ENCODE measurements around the gene TEAD3.

The TEAD3 gene

DNA sequence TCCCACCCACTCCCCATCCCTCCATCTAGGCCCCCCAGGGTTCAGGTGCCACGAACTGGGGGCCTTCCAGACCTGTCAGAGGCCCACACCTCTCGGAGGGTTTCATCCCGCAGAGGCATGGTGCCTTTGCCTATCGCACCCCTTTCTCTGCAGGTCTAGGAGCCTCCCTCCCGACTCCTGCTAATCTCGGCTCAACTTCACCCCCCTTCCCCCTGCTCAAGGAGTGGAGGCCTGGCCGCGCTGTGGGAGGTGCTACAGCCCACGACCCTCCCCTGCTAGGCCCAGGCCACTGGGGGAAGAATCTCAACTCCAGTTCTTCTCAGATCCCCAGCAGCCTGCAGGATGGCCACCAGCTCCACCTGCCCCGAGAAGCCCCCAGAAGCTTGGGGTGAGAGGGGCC, 15.9 kb upstream of the TEAD3 start, which contains the start of gene TULP1:
TSS of gene TULP1 (minus strand) at position 157 of the 400 bp plus-strand sequence. CDS start at position 119, 38 bp downstream.
- no peak for DNase-seq (ENCODE audit: low read depth in 2 of 2, low spot score in 1 of 2)

- DNase-seq (ENCODE audit: low read depth in 2 of 2, low spot score in 1 of 2): no peak
Observed at GRCh38 chr6:35512006-35512405, 15.1 kb upstream of the TEAD3 start.

DNA sequence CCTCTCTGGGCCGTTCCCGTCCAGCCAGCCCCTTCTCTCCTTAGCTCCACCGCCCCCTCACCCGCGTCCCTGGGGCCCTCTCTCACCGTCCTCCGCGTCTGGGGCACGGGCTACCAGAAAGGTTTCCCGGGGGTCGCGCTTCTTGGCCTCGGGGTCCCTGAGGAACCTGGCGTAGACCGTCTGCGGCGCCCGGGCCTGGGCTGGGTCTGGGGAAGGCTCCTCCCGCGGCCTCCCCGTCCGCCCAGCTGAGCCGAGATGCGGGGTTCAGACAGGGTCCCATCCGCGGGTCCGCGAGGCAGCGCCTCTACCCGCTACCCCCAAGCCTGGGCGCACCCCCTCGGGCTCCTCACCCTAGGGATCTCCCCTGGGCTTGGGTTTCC, 14.7 kb upstream of the TEAD3 start:
- DNase-seq (ENCODE audit: low read depth in 2 of 2, low spot score in 1 of 2): no peak

DNA sequence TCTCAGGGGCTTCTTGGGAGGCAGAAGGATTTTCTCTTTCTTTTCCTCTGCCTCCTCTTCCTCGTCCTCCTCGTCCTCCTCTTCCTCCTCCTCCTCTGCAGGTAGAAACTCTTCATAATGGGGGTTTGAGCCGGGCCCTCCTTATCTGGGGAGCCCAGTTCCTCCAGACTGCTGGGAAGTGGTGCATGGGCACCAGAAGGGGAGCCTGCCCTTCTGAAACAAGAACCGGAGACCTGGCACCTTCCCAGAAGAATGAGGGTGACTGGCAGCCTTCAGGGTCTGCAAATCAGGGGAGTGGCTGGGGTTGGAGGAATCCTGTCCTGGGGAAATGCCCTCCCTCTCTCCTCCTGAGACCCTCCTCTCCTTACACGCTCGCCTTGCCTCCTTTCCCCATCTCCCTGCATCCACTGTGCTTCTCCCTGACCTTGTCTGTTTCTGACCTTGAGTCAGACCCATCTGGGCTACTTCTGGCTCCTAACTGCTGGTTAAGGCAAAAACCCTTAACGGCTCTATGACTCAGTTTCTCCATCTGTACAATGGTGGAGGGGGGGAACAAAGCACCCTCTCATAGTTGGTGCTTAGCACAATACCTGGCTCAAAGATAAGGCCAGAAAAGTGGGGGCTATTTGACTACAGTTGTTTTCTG, 14.2 kb upstream of the TEAD3 start:
- no peak for DNase-seq (ENCODE audit: low read depth in 2 of 2, low spot score in 1 of 2)

GRCh38 chr6:35508542-35508941, 11.7 kb upstream of the TEAD3 start:
- DNase-seq (ENCODE audit: low read depth in 2 of 2, low spot score in 1 of 2): no peak

GRCh38 chr6:35508027-35508426, 11.1 kb upstream of the TEAD3 start:
- DNase-seq (ENCODE audit: low read depth in 2 of 2, low spot score in 1 of 2): no peak

- DNase-seq (ENCODE audit: low read depth in 2 of 2, low spot score in 1 of 2): no peak
Observed at GRCh38 chr6:35507221-35507620, 10.3 kb upstream of the TEAD3 start.

GRCh38 chr6:35506536-35506935, 9.7 kb upstream of the TEAD3 start:
- no peak for DNase-seq (ENCODE audit: low read depth in 2 of 2, low spot score in 1 of 2)

DNA sequence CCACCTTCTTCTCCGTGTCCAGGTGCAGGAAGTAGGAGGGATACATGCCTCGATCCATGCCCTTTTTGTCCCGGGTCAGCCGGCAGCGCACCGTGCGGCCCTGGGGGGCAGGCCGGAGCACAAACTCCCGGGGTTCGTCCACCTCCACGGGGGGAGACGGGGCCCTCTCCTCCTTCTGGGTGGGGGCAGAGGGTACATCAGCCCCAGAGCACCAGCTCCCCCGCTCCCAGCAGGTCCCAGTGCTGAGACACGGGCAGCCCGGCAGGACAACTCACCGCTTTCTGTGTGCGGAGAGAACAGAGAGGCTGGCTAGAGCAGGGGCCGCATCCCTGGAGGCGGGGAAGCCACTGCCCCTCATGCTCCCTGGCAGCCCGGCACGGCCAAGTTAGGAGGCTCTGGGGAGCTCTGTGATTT, 9.1 kb upstream of the TEAD3 start:
- no peak for DNase-seq (ENCODE audit: low read depth in 2 of 2, low spot score in 1 of 2)

GRCh38 chr6:35503534-35503933, 6.7 kb upstream of the TEAD3 start:
- DNase-seq (ENCODE audit: low read depth in 2 of 2, low spot score in 1 of 2): no peak

DNA sequence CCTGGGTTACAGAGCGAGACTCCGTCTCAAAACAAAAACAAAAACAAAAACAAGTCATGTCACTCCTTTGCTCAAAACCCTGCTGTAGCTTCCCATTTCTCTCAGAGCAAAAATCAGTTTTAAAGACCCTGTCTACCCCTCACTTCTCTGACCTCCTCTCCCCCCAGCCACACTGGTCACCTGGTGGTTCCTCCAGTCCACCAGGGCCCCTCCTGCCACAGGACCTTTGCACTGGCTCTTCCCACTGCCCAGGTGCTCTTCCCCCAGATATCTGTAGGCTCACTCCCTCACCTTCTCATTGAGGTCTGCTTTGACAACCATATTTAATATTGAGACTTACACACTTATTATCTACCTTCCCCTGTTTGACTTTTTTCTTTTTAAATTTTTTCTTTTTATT, 4.9 kb upstream of the TEAD3 start:
- no peak for DNase-seq (ENCODE audit: low read depth in 2 of 2, low spot score in 1 of 2)

- no peak for DNase-seq (ENCODE audit: low read depth in 2 of 2, low spot score in 1 of 2)
Observed at GRCh38 chr6:35500782-35501181, 3.9 kb upstream of the TEAD3 start.

GRCh38 chr6:35499372-35499771, 2.5 kb upstream of the TEAD3 start:
- DNase-seq (ENCODE audit: low read depth in 2 of 2, low spot score in 1 of 2): no peak

DNA sequence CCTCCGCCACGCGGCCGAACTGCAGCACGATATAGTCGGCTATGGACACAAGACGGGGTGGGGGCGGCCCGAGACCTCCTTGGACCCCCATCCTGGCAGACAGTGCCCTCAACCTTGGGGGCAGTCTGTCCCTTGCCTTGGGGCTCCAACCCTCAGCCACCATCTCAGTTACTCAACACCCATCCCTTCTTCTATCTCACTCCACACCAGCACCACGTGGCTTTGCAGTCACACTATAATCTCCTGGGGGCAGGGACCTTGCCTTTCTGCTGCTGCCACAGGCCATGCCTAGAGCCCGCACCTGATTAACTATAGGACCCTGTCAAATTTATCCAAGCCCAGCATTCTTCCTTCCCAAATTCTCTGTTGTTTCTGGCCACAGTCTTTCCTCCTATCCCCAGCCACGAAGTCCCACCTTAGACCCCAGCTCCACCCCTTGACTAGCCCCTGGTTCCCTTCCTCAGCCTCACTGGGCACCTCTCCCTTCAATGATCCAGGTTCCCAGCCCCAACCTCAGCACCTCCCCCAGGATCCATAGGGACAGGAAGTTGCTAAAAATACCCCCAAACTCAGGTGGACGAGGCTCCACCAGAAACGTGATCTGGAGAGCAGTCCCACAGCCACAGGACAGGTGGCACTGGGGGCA, 1.7 kb upstream of the TEAD3 start:
- DNase-seq (ENCODE audit: low read depth in 2 of 2, low spot score in 1 of 2): no peak

GRCh38 chr6:35497571-35498421, 917 bp upstream of the TEAD3 start:
- no peak for DNase-seq (ENCODE audit: low read depth in 2 of 2, low spot score in 1 of 2)

- DNase-seq (ENCODE audit: low read depth in 2 of 2, low spot score in 1 of 2): no peak
Observed at GRCh38 chr6:35496036-35496840, 641 bp downstream of the TEAD3 start.

DNA sequence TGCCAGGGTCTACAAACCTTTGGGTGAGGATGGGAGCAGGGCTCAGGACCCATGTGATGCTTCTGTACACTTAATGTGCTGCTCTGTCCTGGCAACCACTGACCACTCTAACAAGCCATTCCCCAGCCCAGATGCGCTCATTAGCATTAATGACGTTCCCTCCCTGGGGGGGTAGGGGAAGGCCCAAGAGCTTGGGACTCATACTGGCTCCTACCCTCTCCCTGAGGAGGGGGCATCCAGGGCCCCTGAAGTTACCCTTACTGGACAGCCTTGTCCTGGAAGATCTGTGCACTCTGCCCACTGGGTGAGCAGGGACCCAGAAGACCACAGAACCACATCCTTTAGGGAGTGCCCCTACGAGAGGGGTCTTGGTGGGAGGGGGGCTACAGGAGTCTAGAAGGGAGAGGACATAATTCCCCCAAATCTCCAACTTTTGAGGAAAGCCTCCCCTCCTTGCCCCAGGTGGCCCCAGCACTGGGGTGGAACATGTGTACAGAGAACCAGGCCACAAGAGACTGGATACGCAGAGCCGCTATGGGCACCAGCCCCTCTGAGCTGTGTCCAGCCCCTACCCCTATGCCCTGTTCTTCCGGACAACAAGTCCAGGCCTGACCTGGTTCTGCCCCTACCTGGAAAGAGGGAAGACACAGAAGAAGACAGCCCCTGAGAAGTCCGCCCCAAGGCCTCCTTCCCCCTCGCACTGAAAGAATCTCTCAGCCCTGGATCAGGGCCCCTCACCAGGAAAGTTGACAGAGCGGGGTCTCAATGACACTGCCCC, 1.4 kb downstream of the TEAD3 start:
- no peak for DNase-seq (ENCODE audit: low read depth in 2 of 2, low spot score in 1 of 2)

DNA sequence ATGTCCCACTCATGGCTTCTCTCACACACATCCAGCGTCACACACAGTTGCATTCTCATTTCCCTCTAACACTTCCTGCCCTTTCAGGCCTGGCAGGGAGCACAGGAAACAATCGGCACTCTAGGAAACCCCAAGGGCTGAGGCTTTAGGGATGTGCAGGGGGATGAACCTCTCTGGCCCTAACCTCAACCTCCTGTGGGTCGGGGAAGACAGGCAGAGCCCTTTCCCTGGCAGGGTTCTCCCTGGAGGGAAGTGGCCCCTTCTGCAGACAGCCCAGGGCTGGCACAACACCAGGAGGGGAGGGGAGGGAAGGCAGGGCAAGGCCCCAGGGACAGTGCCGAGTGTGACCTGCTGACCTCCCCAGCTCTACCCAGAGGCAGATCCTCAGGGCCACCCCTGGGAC, 2.7 kb downstream of the TEAD3 start:
- no peak for DNase-seq (ENCODE audit: low read depth in 2 of 2, low spot score in 1 of 2)

DNA sequence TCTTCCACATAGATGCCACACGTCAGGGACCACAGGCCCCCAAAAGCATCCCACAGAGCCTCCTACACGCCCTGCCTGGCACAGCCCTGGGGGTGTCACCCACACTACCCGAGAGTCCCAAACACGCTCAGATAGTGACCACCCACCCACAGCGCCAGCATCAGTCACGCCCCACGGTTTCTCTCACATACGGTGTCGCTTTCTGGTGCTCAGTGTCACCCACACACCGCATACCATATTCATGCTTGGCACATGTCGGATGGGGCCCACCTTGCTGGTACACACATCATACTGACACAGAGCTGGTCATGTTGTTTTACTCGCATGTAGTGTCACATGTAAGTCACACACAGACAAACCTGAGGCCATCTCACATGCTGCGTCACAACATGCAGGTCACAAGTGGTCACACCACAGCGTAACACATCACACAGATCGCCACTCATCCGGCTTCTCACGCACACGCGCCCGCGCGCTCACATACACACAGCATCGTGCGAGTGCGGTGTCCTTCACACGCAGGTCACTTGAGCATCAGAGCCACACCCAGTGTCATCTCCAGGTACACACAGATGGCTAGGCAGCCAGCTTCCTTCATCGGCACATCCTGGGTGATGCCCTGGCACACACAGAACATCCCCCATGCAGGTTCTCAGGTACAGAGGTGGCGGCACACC, 3.4 kb downstream of the TEAD3 start:
- DNase-seq (ENCODE audit: low read depth in 2 of 2, low spot score in 1 of 2): no peak

DNA sequence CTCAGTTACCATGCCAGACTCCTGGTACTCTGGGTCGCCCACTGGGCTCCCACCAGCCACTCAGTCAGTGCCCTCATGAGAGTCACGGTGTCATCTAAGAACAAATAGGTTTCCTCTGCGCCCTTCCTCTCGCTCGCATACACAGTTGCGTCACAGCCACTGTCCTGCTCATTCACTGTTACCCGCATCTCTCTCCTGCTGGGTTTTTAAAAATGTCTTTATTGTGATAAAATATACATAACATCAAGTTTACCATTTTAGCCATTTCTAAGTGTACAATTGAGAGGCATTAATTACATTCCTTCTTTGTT, 4.0 kb downstream of the TEAD3 start:
- no peak for DNase-seq (ENCODE audit: low read depth in 2 of 2, low spot score in 1 of 2)

All from stimulated activated CD8-positive, alpha-beta memory T cell treated with anti-CD3 and anti-CD28 coated beads, Interleukin-4, amount 100 ng/mL, for 1 hour (primary cell).